SU-DHL-6 (cell line): ENCODE results near the gene PHETA1.
A peak's percentile ranks its signal among the peaks of the same experiment; 100 is the strongest.

Experiments used
- H2AFZ ChIP-seq: fragments of 200-600 bp; sonication (generic); 2 replicates; pipeline ENCODE4 v1.6.1; 2014; ENCODE audit warnings: low read depth, mild to moderate bottlenecking, moderate library complexity, mixed read lengths, antibody characterized with exemption, low read length; ENCODE audit not compliant: severe bottlenecking
- H3F3A ChIP-seq: fragments of 200-600 bp; shearing (Covaris generic); 2 replicates; pipeline ENCODE4 v1.6.0; 2016; ENCODE audit warnings: antibody characterized with exemption, mild to moderate bottlenecking; ENCODE audit not compliant: insufficient read depth
- H3K27ac ChIP-seq: fragments of 200-600 bp; sonication (generic); 2 replicates; pipeline ENCODE4 v1.5.1; 2016; ENCODE audit warnings: low read depth, mild to moderate bottlenecking, low read length, moderate library complexity, mixed read lengths
- H3K27me3 ChIP-seq: fragments of 200-600 bp; sonication (generic), shearing (Covaris generic); 2 replicates; pipeline ENCODE4 v1.6.0; 2014; ENCODE audit warnings: mild to moderate bottlenecking, low read length
- H3K36me3 ChIP-seq: fragments of 200-600 bp; sonication (generic); 2 replicates; pipeline ENCODE4 v1.6.1; 2014; ENCODE audit warnings: mild to moderate bottlenecking, low read length, mixed read lengths
- H3K4me2 ChIP-seq: fragments of 300-600, 200-600 bp; shearing (Covaris generic), sonication (generic); 2 replicates; pipeline ENCODE4 v1.6.0; 2014; ENCODE audit warnings: low read length, low read depth, mild to moderate bottlenecking; ENCODE audit not compliant: poor library complexity, severe bottlenecking
- H3K4me3 ChIP-seq: fragments of 200-600 bp; sonication (generic); 2 replicates; pipeline ENCODE4 v1.5.1; 2014; ENCODE audit warnings: antibody characterized with exemption, low read length, mild to moderate bottlenecking, mixed read lengths; ENCODE audit not compliant: insufficient read depth, poor library complexity, severe bottlenecking
- H3K79me2 ChIP-seq: fragments of 200-600 bp; sonication (generic); 2 replicates; pipeline ENCODE4 v1.6.1; 2014; ENCODE audit warnings: mild to moderate bottlenecking, low read length, moderate library complexity; ENCODE audit not compliant: insufficient read depth
- H3K9ac ChIP-seq: fragments of 200-600 bp; sonication (generic); 2 replicates; pipeline ENCODE4 v1.7.0; 2014; ENCODE audit warnings: mild to moderate bottlenecking, low read length
- H3K9me2 ChIP-seq: fragments of 200-600 bp; sonication (generic); replicated peaks from 2 replicates; pipeline ENCODE4 v1.6.1; 2014; ENCODE audit warnings: low read length; ENCODE audit not compliant: insufficient read depth
- H3K9me3 ChIP-seq: fragments of 200-600 bp; sonication (generic); 2 replicates; pipeline ENCODE4 v1.6.1; 2014; ENCODE audit warnings: low read length, mixed read lengths; ENCODE audit not compliant: insufficient read depth
- H4K20me1 ChIP-seq: fragments of 200-600 bp; sonication (generic); 2 replicates; pipeline ENCODE4 v1.6.1; 2014; ENCODE audit warnings: low read depth, mild to moderate bottlenecking, antibody characterized with exemption, low read length, moderate library complexity, mixed read lengths
- CTCF ChIP-seq: fragments of 200-600 bp; sonication (generic); IDR thresholded peaks from one replicate; pipeline ENCODE4 v1.5.1; 2017; ENCODE audit warnings: antibody characterized with exemption, mild to moderate bottlenecking, low read length, moderate library complexity; ENCODE audit not compliant: insufficient read depth, poor library complexity, severe bottlenecking
- EZH2phosphoT487 ChIP-seq: fragments of 200-600 bp; sonication (generic), shearing (Covaris generic); conservative IDR thresholded peaks from 2 replicates; pipeline ENCODE4 v1.6.1; 2018; ENCODE audit warnings: mild to moderate bottlenecking, antibody characterized with exemption, low read length, moderate library complexity, mixed read lengths

Gene PHETA1

DNA sequence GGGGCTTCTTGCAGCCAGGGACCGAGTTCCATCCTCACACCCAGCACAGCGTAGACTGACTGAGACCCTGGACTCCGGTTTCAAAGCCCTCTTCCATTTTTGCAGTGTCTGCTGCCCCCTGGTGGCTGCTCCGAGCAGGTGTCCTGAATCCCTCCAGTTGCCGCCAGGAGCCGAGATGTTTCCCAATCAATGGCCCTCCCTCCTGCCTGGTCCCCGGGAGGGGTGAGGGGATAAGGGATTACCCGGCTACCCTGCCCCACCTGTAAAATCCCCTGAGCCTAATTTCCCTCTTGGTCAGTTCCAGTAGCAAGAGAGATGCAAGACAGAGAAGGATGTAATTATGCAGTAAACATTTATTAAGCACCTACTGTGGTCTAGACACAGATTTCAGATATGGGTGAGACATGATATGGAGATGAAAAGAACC is 55.0 kb downstream of the PHETA1 start:
- no peak overlapping the region for H3K27ac ChIP-seq
- H2AFZ ChIP-seq, result no peak overlapping the region
- H3K79me2 ChIP-seq, result no peaks in the 10 kb centered on the region
- H3K9ac ChIP-seq, result no peak overlapping the region
- TF ChIP-seq CTCF, result peak; percentile 93
- no peak for TF ChIP-seq EZH2phosphoT487
- no peaks in the 10 kb centered on the region for H4K20me1 ChIP-seq
- H3K9me3 ChIP-seq, result no peaks in the 10 kb centered on the region
- H3K36me3 ChIP-seq, result peaks cover 25% of the 10 kb centered on the region
- no peaks in the 10 kb centered on the region for H3K9me2 ChIP-seq
- H3K27me3 ChIP-seq, result no peaks in the 10 kb centered on the region
- H3K4me2 ChIP-seq, result no peak overlapping the region
- H3K4me3 ChIP-seq, result no peak overlapping the region
- 0 out of 2 replicates have a peak, but pooled peaks cover 4% of the 10 kb centered on the region for H3F3A ChIP-seq

DNA sequence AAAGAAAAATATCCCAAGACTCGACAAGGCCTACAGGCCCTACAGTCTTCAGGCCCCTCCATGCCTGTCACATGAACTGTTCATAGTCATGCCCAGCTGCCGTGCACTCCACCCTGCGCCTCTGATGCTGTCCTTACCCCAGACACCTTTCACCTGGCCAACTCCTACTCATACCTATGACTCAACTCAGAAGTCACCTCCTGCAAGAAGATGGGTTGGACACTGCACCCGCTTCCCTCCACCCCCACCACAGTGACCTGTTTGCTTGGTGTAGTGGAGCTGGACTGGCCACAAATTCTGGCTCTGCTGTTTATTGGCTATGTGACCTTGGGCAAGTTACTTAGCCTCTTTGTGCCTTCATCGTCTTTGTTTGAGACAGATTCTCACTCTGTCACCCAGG is 56.2 kb downstream of the PHETA1 start:
- no peaks in the 10 kb centered on the region for H3K9me3 ChIP-seq
- no peak overlapping the region for H3K9ac ChIP-seq
- no peaks in the 10 kb centered on the region for H3K9me2 ChIP-seq
- no peak for TF ChIP-seq CTCF
- no peak for TF ChIP-seq EZH2phosphoT487
- no peaks in the 10 kb centered on the region for H4K20me1 ChIP-seq
- no peak overlapping the region for H2AFZ ChIP-seq
- 0 out of 2 replicates have a peak, but pooled peaks cover 4% of the 10 kb centered on the region for H3F3A ChIP-seq
- no peaks in the 10 kb centered on the region for H3K79me2 ChIP-seq
- peaks cover 20% of the 10 kb centered on the region for H3K36me3 ChIP-seq
- H3K27ac ChIP-seq, result no peak overlapping the region
- H3K27me3 ChIP-seq, result no peaks in the 10 kb centered on the region
- no peak overlapping the region for H3K4me3 ChIP-seq
- H3K4me2 ChIP-seq, result no peak overlapping the region

DNA sequence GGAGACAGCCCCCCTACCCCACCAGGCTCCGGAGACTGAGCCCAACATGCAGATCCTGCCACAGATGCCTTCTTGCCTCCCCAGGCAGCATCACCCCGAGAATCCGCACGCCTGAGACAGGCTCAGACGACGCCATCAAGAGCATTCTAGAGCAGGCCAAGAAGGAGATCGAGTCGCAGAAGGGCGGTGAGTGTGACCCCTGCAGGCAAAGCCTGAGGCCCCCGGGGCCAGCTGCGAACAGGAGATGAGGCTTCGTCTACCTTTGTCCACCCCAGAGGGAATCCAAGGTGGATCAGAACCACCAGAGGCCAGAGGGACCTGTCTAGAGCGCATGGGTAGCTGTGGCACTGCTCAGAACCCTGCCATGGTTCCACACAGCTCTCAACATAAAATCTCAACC is 56.9 kb downstream of the PHETA1 start:
- Histone ChIP-seq H3K36me3 (peaks cover 16% of the 10 kb centered on the region), H3K4me2 (no peak overlapping the region), H3K9ac (no peak overlapping the region), H3K4me3 (no peak overlapping the region), H4K20me1 (no peaks in the 10 kb centered on the region), H3K9me2 (no peaks in the 10 kb centered on the region), H3K27me3 (no peaks in the 10 kb centered on the region), H3K79me2 (no peaks in the 10 kb centered on the region), H3F3A (0 out of 2 replicates have a peak, but pooled peaks cover 4% of the 10 kb centered on the region), H3K27ac (no peak overlapping the region), H2AFZ (no peak overlapping the region), H3K9me3 (no peaks in the 10 kb centered on the region)
- TF ChIP-seq CTCF, result no peak
